ENCODE results near the gene CRIP1.

The CRIP1 gene

DNA sequence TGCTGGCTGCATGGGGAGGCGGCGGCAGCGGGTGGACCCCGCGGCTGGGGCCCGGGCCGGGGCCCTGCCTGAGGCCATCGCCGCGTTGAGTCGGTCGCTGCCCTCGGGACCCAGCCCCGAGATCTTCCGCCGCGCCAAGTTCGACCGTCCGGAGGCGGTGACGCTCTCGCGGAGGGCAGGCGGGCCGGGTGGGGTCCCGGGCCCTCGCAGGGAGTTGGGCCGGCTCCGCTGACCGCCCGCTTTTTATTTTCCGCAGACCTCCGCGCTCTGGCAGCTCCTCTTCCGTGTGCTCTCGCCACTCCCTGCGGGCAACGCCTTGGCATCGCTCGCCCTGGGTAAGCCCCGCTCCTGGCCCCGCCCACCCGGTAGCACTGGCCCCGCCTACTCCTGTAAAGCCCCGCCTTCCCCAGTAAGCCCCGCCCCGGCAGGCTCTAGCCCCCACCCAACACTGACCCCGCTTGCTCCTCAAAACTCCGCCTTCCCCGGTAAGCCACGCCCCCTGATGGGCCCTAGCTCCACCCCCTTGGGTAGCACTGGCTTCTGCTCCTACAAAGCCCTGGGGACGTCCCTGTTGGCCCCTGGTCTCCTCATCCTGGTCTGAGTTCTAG, 4.8 kb downstream of the CRIP1 start:
- TF ChIP-seq TEAD4 (IDR thresholded peaks at IDR 0.05) = no peak
- TF ChIP-seq TAF1 (IDR thresholded peaks at IDR 0.05; ENCODE audit: low read depth) = peak; percentile 60
- TF ChIP-seq YY1 (IDR thresholded peaks at IDR 0.05; ENCODE audit: low read depth) = 0 out of 2 replicates have a peak, but pooled peaks have one; percentile 7

DNA sequence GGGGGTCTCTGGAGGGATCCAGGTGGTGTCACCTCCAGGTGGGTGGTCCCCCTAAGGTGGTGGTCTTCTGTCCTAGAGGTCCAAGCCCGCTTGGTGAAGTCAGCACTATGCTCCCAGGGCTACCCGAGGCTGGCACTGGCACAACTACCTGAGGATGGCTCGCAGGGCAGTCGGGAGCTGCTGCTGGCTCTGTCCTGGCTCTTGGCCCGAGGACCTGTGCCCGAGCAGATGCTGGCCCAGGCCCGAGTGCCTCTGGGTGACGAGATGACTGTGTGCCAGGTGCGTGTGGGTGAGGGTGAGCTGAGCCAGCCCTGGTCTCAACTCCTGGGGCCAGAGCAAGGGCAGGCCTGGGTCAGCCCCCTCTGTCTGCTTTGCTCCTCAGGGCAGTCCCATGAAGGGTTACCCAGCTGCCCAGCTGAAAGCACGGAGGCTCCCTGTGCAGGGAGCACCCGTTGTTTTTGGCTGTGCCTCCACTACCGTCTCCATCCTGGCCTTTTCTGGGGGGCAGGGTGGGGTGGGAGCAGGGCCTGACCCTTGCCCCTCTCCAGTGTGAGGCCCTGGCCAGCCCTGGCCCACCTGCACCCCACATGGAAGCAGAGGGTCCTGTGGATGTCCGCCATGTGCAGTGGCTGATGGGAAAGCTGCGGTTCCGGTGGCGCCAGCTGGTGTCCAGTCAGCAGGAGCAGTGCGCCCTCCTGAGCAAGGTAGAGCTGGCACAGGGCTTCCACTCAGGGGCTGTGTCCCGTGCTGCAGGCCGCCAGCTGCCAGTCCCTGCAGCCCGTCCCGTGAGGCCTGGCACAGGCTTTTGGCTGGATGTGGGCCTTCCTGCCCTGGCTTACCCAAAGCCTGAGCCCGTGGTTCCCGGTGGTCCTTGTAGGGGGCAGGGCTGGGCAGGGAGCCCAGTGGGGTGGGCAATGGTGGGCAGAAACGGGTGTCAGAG, 5.6 kb downstream of the CRIP1 start:
- TF ChIP-seq YY1 (IDR thresholded peaks at IDR 0.05; ENCODE audit: low read depth) = no peak
- TF ChIP-seq RAD21 (IDR thresholded peaks at IDR 0.05; ENCODE audit: low read depth) = no peak
- no peak for TF ChIP-seq TAF1 (IDR thresholded peaks at IDR 0.05; ENCODE audit: low read depth)
- no peak for TF ChIP-seq CEBPB (IDR thresholded peaks at IDR 0.05)
- TF ChIP-seq EP300 (IDR thresholded peaks at IDR 0.05; ENCODE audit: borderline replicate concordance) = no peak
- TF ChIP-seq TEAD4 (IDR thresholded peaks at IDR 0.05) = no peak
- no peak for TF ChIP-seq REST (IDR thresholded peaks at IDR 0.05; ENCODE audit: low read depth)
- TF ChIP-seq ZBTB7A (IDR thresholded peaks at IDR 0.05; ENCODE audit: low read depth) = no peak
- no peak for TF ChIP-seq NFIC (IDR thresholded peaks at IDR 0.05)
- no peak for TF ChIP-seq FOXM1 (IDR thresholded peaks at IDR 0.05; ENCODE audit: borderline replicate concordance, low read depth)
- TF ChIP-seq EGR1 (IDR thresholded peaks at IDR 0.05) = no peak
- TF ChIP-seq TCF12 (IDR thresholded peaks at IDR 0.05; ENCODE audit: low read depth) = no peak
- no peak for TF ChIP-seq CREB1 (IDR thresholded peaks at IDR 0.05; ENCODE audit: low read depth)
- no peak for TF ChIP-seq USF1 (IDR thresholded peaks at IDR 0.05)
- TF ChIP-seq, protein P1, sequence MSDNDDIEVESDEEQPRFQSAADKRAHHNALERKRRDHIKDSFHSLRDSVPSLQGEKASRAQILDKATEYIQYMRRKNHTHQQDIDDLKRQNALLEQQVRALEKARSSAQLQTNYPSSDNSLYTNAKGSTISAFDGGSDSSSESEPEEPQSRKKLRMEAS (IDR thresholded peaks at IDR 0.05) = no peak

DNA sequence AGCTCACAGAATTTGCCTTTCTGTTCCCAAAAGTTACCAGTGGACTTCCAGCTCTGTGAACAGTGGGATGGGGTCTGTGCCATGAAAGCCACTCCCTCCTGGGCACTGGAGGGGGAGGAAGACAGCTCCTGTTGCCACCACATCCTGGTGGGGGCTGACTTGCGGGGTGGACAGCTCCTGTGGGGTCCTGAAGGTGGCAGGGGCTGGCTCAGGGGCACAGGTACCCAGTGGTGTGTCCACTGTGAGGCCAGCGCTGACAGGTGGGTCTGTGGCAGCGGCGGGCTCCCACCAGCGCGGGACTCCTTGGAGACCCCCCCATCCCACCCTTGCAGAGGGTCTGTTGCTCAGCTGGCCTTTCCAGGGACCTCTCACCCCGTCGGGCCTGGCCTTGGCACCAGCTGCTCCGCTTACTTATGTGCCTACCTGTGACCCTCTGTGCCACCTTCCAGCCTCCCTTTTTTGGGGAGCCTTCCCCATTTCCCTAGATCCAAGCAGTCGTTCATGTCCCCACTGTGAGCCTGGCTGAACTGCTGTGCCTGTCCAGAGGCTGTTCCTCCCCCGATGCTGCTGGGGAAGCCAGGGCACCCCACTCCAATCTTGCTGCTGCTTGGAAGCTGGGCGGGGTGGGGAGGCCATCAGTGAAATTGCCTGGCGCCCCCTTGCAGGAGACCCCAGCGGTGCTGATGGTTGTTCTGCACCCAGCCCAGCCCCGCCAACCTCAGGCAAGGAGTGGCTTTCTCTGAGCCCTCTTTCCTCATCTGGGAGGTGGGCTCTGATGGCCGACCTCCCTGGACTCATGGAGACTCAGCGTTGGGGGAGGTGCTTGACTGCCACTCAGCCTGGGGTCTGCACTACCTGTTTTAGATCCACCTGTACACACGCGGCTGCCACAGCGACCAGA, 6.5 kb downstream of the CRIP1 start:
- no peak for TF ChIP-seq TCF12 (IDR thresholded peaks at IDR 0.05; ENCODE audit: low read depth)
- no peak for TF ChIP-seq TEAD4 (IDR thresholded peaks at IDR 0.05)

GRCh38 chr14:105493921-105494605, 7.4 kb downstream of the CRIP1 start:
- TF ChIP-seq TCF12 (IDR thresholded peaks at IDR 0.05; ENCODE audit: low read depth) (no peak), TEAD4 (IDR thresholded peaks at IDR 0.05) (no peak), FOXM1 (IDR thresholded peaks at IDR 0.05; ENCODE audit: borderline replicate concordance, low read depth) (no peak), USF1 (IDR thresholded peaks at IDR 0.05) (no peak), REST (IDR thresholded peaks at IDR 0.05; ENCODE audit: low read depth) (no peak), EP300 (IDR thresholded peaks at IDR 0.05; ENCODE audit: borderline replicate concordance) (no peak), YY1 (IDR thresholded peaks at IDR 0.05; ENCODE audit: low read depth) (no peak), TAF1 (IDR thresholded peaks at IDR 0.05; ENCODE audit: low read depth) (no peak), ZBTB7A (IDR thresholded peaks at IDR 0.05; ENCODE audit: low read depth) (no peak), CEBPB (IDR thresholded peaks at IDR 0.05) (no peak), CREB1 (IDR thresholded peaks at IDR 0.05; ENCODE audit: low read depth) (no peak), RAD21 (IDR thresholded peaks at IDR 0.05; ENCODE audit: low read depth) (no peak), EGR1 (IDR thresholded peaks at IDR 0.05) (no peak), NFIC (IDR thresholded peaks at IDR 0.05) (no peak)
- TF ChIP-seq, protein P1 (IDR thresholded peaks at IDR 0.05) = no peak

- TF ChIP-seq RAD21 (IDR thresholded peaks at IDR 0.05; ENCODE audit: low read depth) (no peak), TCF12 (IDR thresholded peaks at IDR 0.05; ENCODE audit: low read depth) (no peak), YY1 (IDR thresholded peaks at IDR 0.05; ENCODE audit: low read depth) (no peak), EP300 (IDR thresholded peaks at IDR 0.05; ENCODE audit: borderline replicate concordance) (no peak)
Observed at GRCh38 chr14:105494606-105494929, 7.9 kb downstream of the CRIP1 start.

Data from Ishikawa (cell line).